Fibroblast of skin of abdomen (primary cell): ENCODE results near the gene UBR7.

Experiments used
- DNase-seq: peaks from one replicate; pipeline ENCODE4 v3.0.0-alpha.2; 2013

The UBR7 gene

GRCh38 chr14:93249128-93249831, 42.2 kb downstream of the UBR7 start:
- DNase-seq = no peak

GRCh38 chr14:93262446-93262845, 55.4 kb downstream of the UBR7 start:
- no peak for DNase-seq

- DNase-seq = no peak
Measured at GRCh38 chr14:93263416-93263815, 56.4 kb downstream of the UBR7 start.

GRCh38 chr14:93266127-93266526, 59.1 kb downstream of the UBR7 start:
- no peak for DNase-seq

GRCh38 chr14:93267149-93267711, 60.2 kb downstream of the UBR7 start:
- no peak for DNase-seq

- no peak for DNase-seq
Measured at GRCh38 chr14:93268406-93268805, 61.4 kb downstream of the UBR7 start.

GRCh38 chr14:93269341-93270068, 62.4 kb downstream of the UBR7 start:
- peak; percentile 47 for DNase-seq

- DNase-seq = no peak
Measured at GRCh38 chr14:93271111-93271510, 64.1 kb downstream of the UBR7 start.

GRCh38 chr14:93274055-93274806, 67.2 kb downstream of the UBR7 start:
- no peak for DNase-seq

- DNase-seq = no peak
Measured at GRCh38 chr14:93276031-93276716, 69.1 kb downstream of the UBR7 start.
